GM12872 (cell line): ENCODE measurements around the gene EIF2B2.

Source experiments
- TF ChIP-seq, protein P1 (sequence below): IDR thresholded peaks from 3 replicates; pipeline ENCODE4 v1.5.1; 2011; ENCODE audit warnings: low read depth, mild to moderate bottlenecking, low read length, moderate library complexity; ENCODE audit not compliant: insufficient read depth

EIF2B2 gene

DNA sequence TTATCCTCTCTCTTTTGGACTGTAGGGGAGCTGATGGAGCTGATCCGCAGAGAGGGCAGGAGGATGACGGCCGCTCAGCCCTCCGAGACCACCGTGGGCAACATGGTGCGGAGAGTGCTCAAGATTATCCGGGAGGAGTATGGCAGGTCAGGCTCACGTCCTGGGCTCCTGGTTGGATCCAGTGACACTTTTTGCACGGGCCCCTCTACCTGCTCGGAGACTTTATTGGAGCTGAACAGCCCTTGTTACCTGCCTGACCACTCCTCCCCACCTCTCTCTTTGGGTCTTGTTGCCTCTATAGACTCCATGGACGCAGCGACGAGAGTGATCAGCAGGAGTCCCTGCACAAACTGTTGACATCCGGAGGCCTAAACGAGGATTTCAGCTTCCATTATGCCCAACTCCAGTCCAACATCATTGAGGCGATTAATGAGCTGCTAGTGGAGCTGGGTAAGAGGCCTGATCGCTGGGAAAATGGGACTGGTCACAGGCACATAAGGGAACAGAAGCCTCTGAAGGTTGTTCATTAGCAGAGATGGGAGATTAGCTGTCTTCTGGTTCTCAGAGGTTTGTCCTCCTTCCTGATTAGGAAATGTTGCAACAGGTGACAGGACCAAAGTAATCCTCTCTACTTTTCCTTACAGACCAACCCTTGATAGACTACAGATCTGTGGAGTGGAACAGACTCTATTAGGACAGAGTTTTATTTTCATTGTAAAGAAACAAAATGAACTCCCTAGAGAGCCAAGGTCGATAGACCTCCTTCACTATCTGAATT lies 718 bp downstream of the EIF2B2 start:
- TF ChIP-seq, protein P1, sequence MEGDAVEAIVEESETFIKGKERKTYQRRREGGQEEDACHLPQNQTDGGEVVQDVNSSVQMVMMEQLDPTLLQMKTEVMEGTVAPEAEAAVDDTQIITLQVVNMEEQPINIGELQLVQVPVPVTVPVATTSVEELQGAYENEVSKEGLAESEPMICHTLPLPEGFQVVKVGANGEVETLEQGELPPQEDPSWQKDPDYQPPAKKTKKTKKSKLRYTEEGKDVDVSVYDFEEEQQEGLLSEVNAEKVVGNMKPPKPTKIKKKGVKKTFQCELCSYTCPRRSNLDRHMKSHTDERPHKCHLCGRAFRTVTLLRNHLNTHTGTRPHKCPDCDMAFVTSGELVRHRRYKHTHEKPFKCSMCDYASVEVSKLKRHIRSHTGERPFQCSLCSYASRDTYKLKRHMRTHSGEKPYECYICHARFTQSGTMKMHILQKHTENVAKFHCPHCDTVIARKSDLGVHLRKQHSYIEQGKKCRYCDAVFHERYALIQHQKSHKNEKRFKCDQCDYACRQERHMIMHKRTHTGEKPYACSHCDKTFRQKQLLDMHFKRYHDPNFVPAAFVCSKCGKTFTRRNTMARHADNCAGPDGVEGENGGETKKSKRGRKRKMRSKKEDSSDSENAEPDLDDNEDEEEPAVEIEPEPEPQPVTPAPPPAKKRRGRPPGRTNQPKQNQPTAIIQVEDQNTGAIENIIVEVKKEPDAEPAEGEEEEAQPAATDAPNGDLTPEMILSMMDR = no peak

DNA sequence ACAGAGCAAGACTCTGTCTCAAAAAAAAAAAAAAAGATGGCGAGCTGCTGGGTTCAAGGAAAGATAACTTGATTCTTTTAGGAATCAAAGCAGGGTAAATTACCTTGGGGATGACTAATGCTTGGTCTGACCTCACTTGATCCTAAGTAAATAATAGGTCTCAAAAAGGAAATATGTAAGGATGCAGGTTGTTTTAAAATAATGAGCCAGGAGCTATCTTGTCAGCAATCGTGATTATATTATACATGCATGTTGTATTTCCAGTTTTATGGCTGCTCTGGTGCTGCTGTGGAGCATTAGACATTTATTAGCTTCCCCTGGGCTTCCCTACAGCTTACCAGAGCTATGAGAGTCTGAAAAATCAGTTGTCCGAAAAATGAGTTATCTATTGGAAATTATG lies 2.6 kb downstream of the EIF2B2 start:
- TF ChIP-seq, protein P1 = no peak

DNA sequence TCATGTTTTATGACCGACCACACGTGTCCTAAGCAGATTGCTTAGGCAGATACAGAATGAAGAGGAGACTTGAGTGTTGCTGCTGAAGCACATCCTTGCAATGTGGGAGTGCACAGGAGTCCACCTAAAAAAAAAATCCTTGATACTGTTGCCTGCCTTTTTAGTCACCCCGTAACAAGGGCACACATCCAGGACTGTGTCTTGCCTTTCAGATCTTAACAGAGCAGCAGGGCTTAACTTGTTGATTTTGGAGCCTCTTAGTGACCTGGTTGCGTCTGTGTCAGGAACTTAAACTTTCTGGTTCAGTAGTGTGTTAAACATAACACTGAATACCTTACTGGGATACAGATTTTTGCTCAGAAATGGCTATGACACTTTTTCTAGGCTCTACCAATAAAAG lies 6.5 kb downstream of the EIF2B2 start:
- TF ChIP-seq, protein P1 = no peak

DNA sequence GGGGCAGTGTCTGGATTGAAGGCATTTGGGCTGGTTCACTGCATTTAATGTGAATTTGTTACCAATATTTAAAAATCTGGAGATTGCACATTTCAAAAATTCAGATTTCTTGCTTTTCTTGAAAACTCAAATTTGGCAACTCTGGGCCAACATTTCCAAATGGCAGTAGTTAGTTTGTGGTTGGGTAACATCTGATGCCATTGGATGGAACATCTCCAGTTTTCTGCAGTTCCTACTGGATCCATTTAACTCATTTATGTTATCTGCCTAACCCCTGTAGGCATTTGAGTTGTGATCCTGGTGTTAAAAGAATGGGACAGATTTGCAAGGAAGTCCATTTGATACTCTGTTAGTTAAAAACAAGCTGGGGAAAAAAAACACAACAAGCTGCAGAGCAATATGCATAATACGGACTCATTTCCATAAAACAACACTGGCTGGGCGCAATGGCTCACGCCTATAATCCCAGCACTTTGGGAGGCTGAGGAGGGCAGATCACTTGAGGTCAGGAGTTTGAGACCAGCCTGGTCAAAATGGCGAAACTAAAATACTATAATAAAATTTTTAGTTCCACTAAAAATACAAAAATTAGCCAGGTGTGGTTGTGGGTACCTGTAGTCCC lies 7.9 kb downstream of the EIF2B2 start:
- TF ChIP-seq, protein P1 = no peak

DNA sequence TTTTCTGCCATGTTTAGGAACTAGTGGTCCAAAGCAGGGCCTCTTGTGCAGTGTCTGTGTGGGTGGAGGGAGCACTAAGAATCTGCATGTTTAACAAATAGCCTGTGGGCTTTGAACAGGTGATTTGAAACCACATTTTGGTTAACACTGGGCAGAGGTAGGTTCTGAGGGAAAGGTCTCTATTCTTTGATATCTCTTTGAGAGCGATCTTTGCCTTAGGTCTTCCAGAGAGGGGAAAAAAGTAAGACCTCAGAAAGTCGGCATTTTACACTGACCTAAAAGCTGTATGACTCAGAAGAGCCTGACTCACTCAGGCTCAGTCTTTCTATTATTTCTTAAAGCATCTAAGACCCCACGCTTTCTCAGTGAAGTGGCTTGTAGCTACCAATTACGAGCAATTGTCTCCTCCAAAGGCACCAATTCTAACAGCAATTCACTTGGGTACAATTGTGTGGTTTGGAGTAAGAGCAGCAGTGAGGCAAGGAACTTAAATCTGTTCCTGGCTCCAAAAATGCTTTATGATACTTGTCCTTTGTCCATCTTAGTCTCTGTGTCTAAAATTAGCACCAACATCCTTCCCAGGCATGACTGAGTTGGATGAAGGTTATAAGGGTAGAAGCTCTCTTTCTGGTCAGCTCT lies 8.8 kb downstream of the EIF2B2 start:
- TF ChIP-seq, protein P1 = no peak

DNA sequence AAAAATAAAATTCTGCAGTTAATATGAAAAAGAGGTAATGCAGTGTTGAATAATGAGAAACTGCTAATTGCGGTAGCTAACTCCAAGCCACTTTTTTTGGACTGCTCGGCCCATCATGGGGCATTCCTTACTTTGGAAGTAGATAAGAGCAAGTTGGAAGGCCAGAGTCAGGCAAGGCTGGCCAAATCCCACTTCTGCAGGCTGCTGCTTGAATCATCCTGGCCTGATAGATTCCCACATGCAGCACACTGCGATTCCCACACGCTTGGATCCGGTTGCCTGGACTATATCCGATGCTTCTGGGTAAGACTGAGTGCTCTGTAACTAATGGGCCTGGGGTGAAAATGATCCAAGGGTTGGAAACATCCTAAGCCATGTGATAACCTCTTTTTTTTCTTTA lies 10.6 kb downstream of the EIF2B2 start:
- TF ChIP-seq, protein P1 = no peak

DNA sequence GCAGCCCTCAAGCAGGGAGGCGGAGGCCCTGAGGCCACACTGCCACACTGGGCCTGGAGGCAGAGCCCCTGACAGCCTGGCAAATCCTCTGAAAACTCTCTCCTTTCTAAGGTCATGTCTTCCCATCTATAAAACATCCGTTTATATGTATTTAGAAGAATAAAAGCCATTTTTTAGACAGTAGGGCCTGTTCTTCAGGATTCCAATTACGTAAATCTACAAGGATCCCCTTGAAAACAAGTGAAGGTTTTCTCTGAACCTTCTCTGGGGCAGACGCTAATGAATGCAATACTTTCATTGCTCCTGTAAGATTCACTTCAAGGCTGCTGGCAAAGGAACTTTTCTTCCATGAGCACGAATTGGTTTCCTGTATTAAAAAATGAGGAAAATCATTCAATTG lies 12.8 kb downstream of the EIF2B2 start:
- TF ChIP-seq, protein P1 = no peak
